ENCODE results near the gene ATXN2L. TPM values are rescaled to one million over a fixed set of nuclear protein-coding genes. Genes with fewer than 3 reads are reported as not detected.
A peak's percentile ranks its signal among the peaks of the same experiment; 100 is the strongest.

Gene ATXN2L
- total and polyA plus RNA-seq, 2 of the 13 experiments (the other 11 are each of a cell fraction or from before 2014, with no cell fraction given) = 40.8 to 55.1 TPM

GRCh38 chr16:28822520-28823290 is at the start of gene ATXN2L (continued):
- no peak for TF ChIP-seq RAD51 (IDR thresholded peaks at IDR 0.05; ENCODE audit: borderline replicate concordance)
- TF ChIP-seq CCAR2 (optimal IDR thresholded peaks at IDR 0.05; ENCODE audit: low read depth, low read length) = no peak
- TF ChIP-seq TCF7 (IDR thresholded peaks at IDR 0.05; ENCODE audit: low read depth) = no peak
- TF ChIP-seq ATRX (CRISPR knock-in tag; IDR thresholded peaks at IDR 0.05; ENCODE audit: borderline replicate concordance) = no peak
- TF ChIP-seq FOXJ3 (CRISPR knock-in tag; IDR thresholded peaks at IDR 0.05; ENCODE audit: borderline replicate concordance) = peak; percentile 63; the same call in 1 of the 2 replicates
- TF ChIP-seq SPEN (CRISPR knock-in tag; IDR thresholded peaks at IDR 0.05; ENCODE audit: low read depth) = peak; percentile 100
- TF ChIP-seq ATF7 (IDR thresholded peaks at IDR 0.05) = no peak
- TF ChIP-seq ATF7 (CRISPR knock-in tag; IDR thresholded peaks at IDR 0.05) = peak; percentile 89
- TF ChIP-seq, protein P1, sequence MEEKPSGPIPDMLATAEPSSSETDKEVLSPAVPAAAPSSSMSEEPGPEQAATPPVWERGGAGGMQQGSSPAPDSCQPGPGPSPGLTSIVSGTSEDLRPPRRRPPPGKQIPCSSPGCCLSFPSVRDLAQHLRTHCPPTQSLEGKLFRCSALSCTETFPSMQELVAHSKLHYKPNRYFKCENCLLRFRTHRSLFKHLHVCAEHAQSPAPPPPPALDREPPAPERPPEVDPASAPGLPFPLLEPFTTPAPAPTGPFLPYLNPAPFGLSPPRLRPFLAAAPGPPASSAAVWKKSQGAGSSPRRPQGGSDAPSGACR (CRISPR knock-in tag; IDR thresholded peaks at IDR 0.05) = 0 out of 2 replicates have a peak, but pooled peaks have one; percentile 76
- peak; percentile 83; the same call in 1 of the 2 replicates for TF ChIP-seq AKNA (CRISPR knock-in tag; IDR thresholded peaks at IDR 0.05; ENCODE audit: borderline replicate concordance)
- TF ChIP-seq SOX13 (IDR thresholded peaks at IDR 0.05) = no peak
- TF ChIP-seq SOX13 (CRISPR knock-in tag; conservative IDR thresholded peaks at IDR 0.05 in 1 of 2, IDR thresholded peaks at IDR 0.05 in 1 of 2) = peak; percentile 19 to 81; a peak in 2 of 4 replicates
- TF ChIP-seq DRAP1 (CRISPR knock-in tag; IDR thresholded peaks at IDR 0.05) = peak; percentile 88
- no peak for TF ChIP-seq SP140L (CRISPR knock-in tag; IDR thresholded peaks at IDR 0.05; ENCODE audit: borderline replicate concordance)
- peak; percentile 81 for TF ChIP-seq ZNF883 (CRISPR knock-in tag; IDR thresholded peaks at IDR 0.05; ENCODE audit: not compliant biosample characterization)
- no peak for TF ChIP-seq ZNF446 (CRISPR knock-in tag; IDR thresholded peaks at IDR 0.05)
- peak; percentile 88 for TF ChIP-seq ATF2 (CRISPR knock-in tag; IDR thresholded peaks at IDR 0.05)
- TF ChIP-seq MAFK (conservative IDR thresholded peaks at IDR 0.05 in 1 of 2, IDR thresholded peaks at IDR 0.05 in 1 of 2; ENCODE audit: low read length in 2 of 2) = no peak
- TF ChIP-seq MAZ (IDR thresholded peaks at IDR 0.05; ENCODE audit: borderline replicate concordance, low read depth, low read length) = peak; percentile 70
- peak; percentile 95 for TF ChIP-seq MAZ (CRISPR knock-in tag; IDR thresholded peaks at IDR 0.05; ENCODE audit: low read depth)
